Stimulated activated CD8-positive, alpha-beta memory T cell treated with anti-CD3 and anti-CD28 coated beads, Interleukin-15, amount 100 ng/mL, for 4 hours (primary cell): ENCODE results near the gene PHLDA3.

Experiments used
- DNase-seq, 2 donors: peaks; one replicate each; pipeline ENCODE4 v3.0.0-alpha.2; 2020; ENCODE audit warnings: low read depth in 2 of 2

PHLDA3 gene

GRCh38 chr1:201429736-201430501, 39.1 kb downstream of the PHLDA3 start:
- no peak for DNase-seq

GRCh38 chr1:201427963-201428362, 41.0 kb downstream of the PHLDA3 start:
- DNase-seq, result no peak

GRCh38 chr1:201426479-201427310, 42.3 kb downstream of the PHLDA3 start:
- no peak for DNase-seq

GRCh38 chr1:201424146-201424545, 44.8 kb downstream of the PHLDA3 start:
- no peak for DNase-seq

GRCh38 chr1:201423655-201424054, 45.3 kb downstream of the PHLDA3 start:
- no peak for DNase-seq

- DNase-seq, result no peak
Observed at GRCh38 chr1:201422436-201423030, 46.5 kb downstream of the PHLDA3 start.

GRCh38 chr1:201422026-201422425, 47.0 kb downstream of the PHLDA3 start:
- DNase-seq, result no peak

GRCh38 chr1:201421041-201421440, 47.9 kb downstream of the PHLDA3 start:
- no peak for DNase-seq

- DNase-seq, result no peak
Observed at GRCh38 chr1:201420608-201421002, 48.4 kb downstream of the PHLDA3 start.

GRCh38 chr1:201419746-201420607, 49.0 kb downstream of the PHLDA3 start:
- no peak for DNase-seq

GRCh38 chr1:201419256-201419655, 49.7 kb downstream of the PHLDA3 start:
- no peak for DNase-seq

- DNase-seq, result no peak
Observed at GRCh38 chr1:201418461-201418860, 50.5 kb downstream of the PHLDA3 start.
